ENCODE measurements around the gene SBNO2. TPM values are rescaled to one million over a fixed set of nuclear protein-coding genes. Genes with fewer than 3 reads are reported as not detected.

Gene SBNO2
- polyA plus RNA-seq, 3 donors = 0.71 to 75.0 (median 2.6) TPM

DNA sequence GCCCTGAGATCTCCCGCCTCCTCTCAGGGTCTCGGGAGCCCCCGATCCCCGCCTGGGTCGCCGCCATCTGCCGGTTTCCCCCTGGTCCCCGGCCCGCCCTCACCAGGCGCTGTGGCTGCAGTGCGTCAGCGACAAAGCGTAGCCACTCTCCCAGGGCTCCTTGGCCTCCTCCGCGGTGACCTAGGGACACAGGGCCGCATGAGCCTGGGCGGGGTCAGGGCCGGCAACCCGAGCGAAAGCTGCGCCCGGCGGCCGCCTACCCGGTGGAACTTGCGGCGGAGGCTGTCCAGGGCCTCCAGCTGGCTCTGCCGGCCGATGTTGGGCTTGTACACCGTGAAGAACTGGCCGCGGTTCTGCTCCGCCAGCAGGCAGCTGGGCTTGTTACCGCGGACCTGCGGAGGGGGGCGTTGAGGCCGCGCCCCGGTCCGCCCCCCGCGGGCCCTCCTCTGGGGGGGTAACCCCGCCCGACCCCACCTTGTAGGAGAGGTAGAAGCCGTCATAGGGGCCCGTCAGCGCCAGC lies 65.0 kb downstream of the SBNO2 start:
- no peak overlapping the region for H3K4me3 ChIP-seq (replicated peaks in 1 of 3; ENCODE audit: low read depth in 2 of 3, low read length in 3 of 3)
- H3K36me3 Mint-ChIP-seq = peaks cover 15 to 52% of the 10 kb centered on the region in 2 donors
- WGBS (ENCODE audit: insufficient coverage) = 92% methylated on average over 31 of the region's 48 CpGs
- intact Hi-C loops (cut with micrococcal nuclease) = loop anchor here in 1 of 2 donors (10.0 kb wide), 2 partner anchors 84 to 136 kb away; partner anchors contain the start of genes ATP5F1D, CNN2, MIDN and RNU6-2
- no peaks in the 10 kb centered on the region for H3K27me3 Mint-ChIP-seq (ENCODE audit: low read depth in 3 of 3)
- no peak overlapping the region for H3K4me3 Mint-ChIP-seq
- H3K27ac ChIP-seq (ENCODE audit: low read depth in 1 of 2, low read length in 2 of 2) = no peak overlapping the region
- H4K20me1 ChIP-seq (ENCODE audit: insufficient read depth, low read length) = peaks cover 90% of the 10 kb centered on the region
- no peak overlapping the region for H3K4me2 ChIP-seq (replicated peaks; ENCODE audit: extremely low read depth, low read length, poor library complexity, severe bottlenecking)
- TF ChIP-seq, protein P1, sequence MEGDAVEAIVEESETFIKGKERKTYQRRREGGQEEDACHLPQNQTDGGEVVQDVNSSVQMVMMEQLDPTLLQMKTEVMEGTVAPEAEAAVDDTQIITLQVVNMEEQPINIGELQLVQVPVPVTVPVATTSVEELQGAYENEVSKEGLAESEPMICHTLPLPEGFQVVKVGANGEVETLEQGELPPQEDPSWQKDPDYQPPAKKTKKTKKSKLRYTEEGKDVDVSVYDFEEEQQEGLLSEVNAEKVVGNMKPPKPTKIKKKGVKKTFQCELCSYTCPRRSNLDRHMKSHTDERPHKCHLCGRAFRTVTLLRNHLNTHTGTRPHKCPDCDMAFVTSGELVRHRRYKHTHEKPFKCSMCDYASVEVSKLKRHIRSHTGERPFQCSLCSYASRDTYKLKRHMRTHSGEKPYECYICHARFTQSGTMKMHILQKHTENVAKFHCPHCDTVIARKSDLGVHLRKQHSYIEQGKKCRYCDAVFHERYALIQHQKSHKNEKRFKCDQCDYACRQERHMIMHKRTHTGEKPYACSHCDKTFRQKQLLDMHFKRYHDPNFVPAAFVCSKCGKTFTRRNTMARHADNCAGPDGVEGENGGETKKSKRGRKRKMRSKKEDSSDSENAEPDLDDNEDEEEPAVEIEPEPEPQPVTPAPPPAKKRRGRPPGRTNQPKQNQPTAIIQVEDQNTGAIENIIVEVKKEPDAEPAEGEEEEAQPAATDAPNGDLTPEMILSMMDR (IDR thresholded peaks at IDR 0.05) = no peak
- no peak for DNase-seq
- no peaks in the 10 kb centered on the region for H3K27me3 ChIP-seq (ENCODE audit: control insufficient read depth in 2 of 2, insufficient read depth in 2 of 2, low read length in 2 of 2)
- no peak overlapping the region for H3K27ac Mint-ChIP-seq
- H3K9me3 Mint-ChIP-seq = no peaks in the 10 kb centered on the region
- H3K9me3 ChIP-seq (replicated peaks in 1 of 2; ENCODE audit: control insufficient read depth in 1 of 2, insufficient read depth in 1 of 2, low read length in 2 of 2) = no peaks in the 10 kb centered on the region
- H3K36me3 ChIP-seq (replicated peaks in 1 of 2; ENCODE audit: control insufficient read depth in 1 of 2, insufficient read depth in 2 of 2, low read length in 2 of 2) = peaks cover 53 to 68% of the 10 kb centered on the region in 2 donors
- H2AFZ ChIP-seq (ENCODE audit: insufficient read depth, low read depth, low read length, poor library complexity, severe bottlenecking) = no peak overlapping the region
- peaks cover 21% of the 10 kb centered on the region for H3K4me1 Mint-ChIP-seq
- peaks cover 31 to 43% of the 10 kb centered on the region in 2 donors for H3K4me1 ChIP-seq (ENCODE audit: control insufficient read depth in 1 of 2, insufficient read depth in 2 of 2, low read length in 2 of 2)
- H3K79me2 ChIP-seq (ENCODE audit: insufficient read depth, low read length) = peaks cover 17% of the 10 kb centered on the region
- no peak overlapping the region for H3K9ac ChIP-seq (ENCODE audit: insufficient read depth, low read length, poor library complexity, severe bottlenecking)

DNA sequence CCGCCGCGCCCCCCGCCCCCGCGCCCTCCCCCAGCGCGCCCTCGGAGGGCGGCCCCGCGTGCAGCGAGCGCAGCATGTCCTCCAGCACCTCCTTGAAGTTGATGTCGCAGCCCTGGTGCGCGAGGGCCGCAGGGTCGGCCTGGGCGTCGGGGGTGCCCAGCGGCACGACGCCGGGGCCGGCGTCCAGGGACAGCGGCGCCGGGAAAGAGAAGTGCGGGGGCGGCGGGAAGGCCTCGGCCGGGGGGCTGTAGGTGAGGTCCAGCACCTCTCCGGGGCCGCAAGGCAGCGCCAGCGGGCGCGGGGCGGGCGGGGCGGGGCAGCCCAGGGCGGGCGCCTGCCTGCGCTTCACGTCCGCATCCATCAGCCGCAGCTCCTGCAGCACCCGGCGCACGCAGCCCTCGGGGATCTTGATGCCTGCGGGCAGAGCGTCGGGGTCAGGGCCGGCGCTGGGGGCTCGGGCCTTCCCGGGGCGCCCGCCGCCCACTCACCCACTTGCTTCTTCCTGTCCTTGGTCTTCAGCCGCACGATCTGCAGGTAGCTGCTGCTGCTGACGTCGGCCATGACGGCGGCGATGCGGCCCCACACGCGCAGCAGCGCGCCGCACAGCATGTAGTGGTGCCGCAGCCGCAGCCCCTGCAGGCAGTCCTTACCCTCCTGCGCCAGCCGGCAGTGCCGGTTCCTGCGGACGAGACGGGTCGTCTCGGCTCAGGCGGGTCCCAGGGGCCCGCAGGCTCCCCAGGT lies 65.6 kb downstream of the SBNO2 start:
- Histone ChIP-seq H4K20me1 (ENCODE audit: insufficient read depth, low read length) (peaks cover 84% of the 10 kb centered on the region), H3K27ac (ENCODE audit: low read depth in 1 of 2, low read length in 2 of 2) (no peak overlapping the region), H3K9ac (ENCODE audit: insufficient read depth, low read length, poor library complexity, severe bottlenecking) (no peak overlapping the region), H2AFZ (ENCODE audit: insufficient read depth, low read depth, low read length, poor library complexity, severe bottlenecking) (no peak overlapping the region), H3K4me2 (replicated peaks; ENCODE audit: extremely low read depth, low read length, poor library complexity, severe bottlenecking) (no peak overlapping the region), H3K27me3 (ENCODE audit: control insufficient read depth in 2 of 2, insufficient read depth in 2 of 2, low read length in 2 of 2) (no peaks in the 10 kb centered on the region), H3K4me1 (ENCODE audit: control insufficient read depth in 1 of 2, insufficient read depth in 2 of 2, low read length in 2 of 2) (peaks cover 26 to 39% of the 10 kb centered on the region in 2 donors), H3K79me2 (ENCODE audit: insufficient read depth, low read length) (peaks cover 17% of the 10 kb centered on the region), H3K36me3 (replicated peaks in 1 of 2; ENCODE audit: control insufficient read depth in 1 of 2, insufficient read depth in 2 of 2, low read length in 2 of 2) (peaks cover 50 to 65% of the 10 kb centered on the region in 2 donors), H3K4me3 (replicated peaks in 1 of 3; ENCODE audit: low read depth in 2 of 3, low read length in 3 of 3) (no peak overlapping the region), H3K9me3 (replicated peaks in 1 of 2; ENCODE audit: control insufficient read depth in 1 of 2, insufficient read depth in 1 of 2, low read length in 2 of 2) (no peaks in the 10 kb centered on the region)
- WGBS (ENCODE audit: insufficient coverage) = 95% methylated on average over 80 of the region's 89 CpGs
- Mint-ChIP-seq H3K4me3 (no peak overlapping the region), H3K36me3 (peaks cover 15 to 48% of the 10 kb centered on the region in 2 donors), H3K4me1 (peaks cover 17% of the 10 kb centered on the region), H3K27ac (no peak overlapping the region), H3K9me3 (no peaks in the 10 kb centered on the region), H3K27me3 (ENCODE audit: low read depth in 3 of 3) (no peaks in the 10 kb centered on the region)
- TF ChIP-seq, protein P1 (IDR thresholded peaks at IDR 0.05) = no peak
- intact Hi-C loops (cut with micrococcal nuclease) = loop anchor here in 1 of 2 donors (10.0 kb wide), 2 partner anchors 84 to 136 kb away; partner anchors contain the start of genes ATP5F1D, CNN2, MIDN and RNU6-2
- no peak for DNase-seq
